HEK293T (cell line): ENCODE data around the gene TBC1D22A.

Experiments
- FOXK2 ChIP-seq: fragments of 450-650 bp; IDR thresholded peaks from 2 replicates; pipeline ENCODE4 v1.6.1; 2016; ENCODE audit warnings: mild to moderate bottlenecking
- FOXM1 ChIP-seq: fragments of 450-650 bp; IDR thresholded peaks from 2 replicates; pipeline ENCODE4 v1.6.1; 2017; ENCODE audit warnings: mild to moderate bottlenecking, borderline replicate concordance
- SP1 ChIP-seq: fragments of 450-650 bp; IDR thresholded peaks from 2 replicates; pipeline ENCODE4 v1.6.1; 2017

- TF ChIP-seq SP1 (no peak), FOXK2 (no peak), FOXM1 (no peak)
Measured at GRCh38 chr22:46842606-46843005, 80.2 kb downstream of the TBC1D22A start.
